ENCODE measurements around the gene DTX1. TPM values are rescaled to one million over a fixed set of nuclear protein-coding genes. Genes with fewer than 3 reads are reported as not detected.
A peak's percentile ranks its signal among the peaks of the same experiment; 100 is the strongest.

Gene DTX1
- total and polyA plus RNA-seq, 8 donors: 0.43 to 6.2 (median 1.9) TPM

- Histone ChIP-seq H3K9me3 (no peaks in the 10 kb centered on the region), H3K27me3 (peaks cover 9 to 74% (median 35%) of the 10 kb centered on the region in 3 donors), H3K36me3 (no peaks in the 10 kb centered on the region), H3K27ac (no peak overlapping the region), H3K4me3 (no peak overlapping the region), H3K4me1 (peaks cover 11 to 16% (median 14%) of the 10 kb centered on the region in 4 donors)
- intact Hi-C loops (cut with DNase I; ENCODE audit: low total_unique reads): no loop called here
- TF ChIP-seq EP300 (IDR thresholded peaks at IDR 0.05) (no peak), POLR2A (IDR thresholded peaks at IDR 0.05) (no peak), CTCF (IDR thresholded peaks at IDR 0.05) (no peak)
- WGBS, 5 donors: 84 to 100% (median 95%) methylated on average over 1 of the region's 1 CpG
- no peak for DNase-seq
Observed at GRCh38 chr12:113058553-113058952, 2.0 kb downstream of the DTX1 start.

GRCh38 chr12:113059071-113059595, 2.6 kb downstream of the DTX1 start:
- DNase-seq: no peak
- peaks cover 12 to 77% (median 41%) of the 10 kb centered on the region in 3 donors for H3K27me3 ChIP-seq
- H3K27ac ChIP-seq: no peak overlapping the region
- TF ChIP-seq POLR2A (IDR thresholded peaks at IDR 0.05) (no peak), CTCF (IDR thresholded peaks at IDR 0.05) (no peak), POLR2AphosphoS5 (IDR thresholded peaks at IDR 0.05) (no peak), EP300 (IDR thresholded peaks at IDR 0.05) (no peak)
- H3K9me3 ChIP-seq: no peaks in the 10 kb centered on the region
- 74 to 85% (median 84%) methylated on average over 8 of the region's 8 CpGs for WGBS, 5 donors
- no peak overlapping the region for H3K4me3 ChIP-seq
- intact Hi-C loops (cut with DNase I; ENCODE audit: low total_unique reads): no loop called here
- H3K36me3 ChIP-seq: no peaks in the 10 kb centered on the region
- peaks cover 11 to 16% (median 14%) of the 10 kb centered on the region in 4 donors for H3K4me1 ChIP-seq

GRCh38 chr12:113060336-113060960, 3.9 kb downstream of the DTX1 start:
- peaks cover 11 to 24% (median 15%) of the 10 kb centered on the region in 4 donors for H3K4me1 ChIP-seq
- H3K27ac ChIP-seq: no peak overlapping the region
- peaks cover 20 to 80% (median 48%) of the 10 kb centered on the region in 3 donors for H3K27me3 ChIP-seq
- H3K9me3 ChIP-seq: no peaks in the 10 kb centered on the region
- 79 to 88% (median 85%) methylated on average over 7 of the region's 7 CpGs for WGBS, 5 donors
- DNase-seq: no peak
- TF ChIP-seq EP300 (IDR thresholded peaks at IDR 0.05) (no peak), POLR2AphosphoS5 (IDR thresholded peaks at IDR 0.05) (no peak), POLR2A (IDR thresholded peaks at IDR 0.05) (no peak), CTCF (IDR thresholded peaks at IDR 0.05) (no peak)
- no peaks in the 10 kb centered on the region for H3K36me3 ChIP-seq
- intact Hi-C loops (cut with DNase I; ENCODE audit: low total_unique reads): no loop called here
- H3K4me3 ChIP-seq: no peak overlapping the region

- no peak overlapping the region for H3K4me3 ChIP-seq
- peaks cover 11 to 24% (median 14%) of the 10 kb centered on the region in 4 donors for H3K4me1 ChIP-seq
- peaks cover 20 to 80% (median 41%) of the 10 kb centered on the region in 3 donors for H3K27me3 ChIP-seq
- intact Hi-C loops (cut with DNase I; ENCODE audit: low total_unique reads): no loop called here
- H3K9me3 ChIP-seq: no peaks in the 10 kb centered on the region
- peak in 1 of 2 donors; percentile 46 for DNase-seq
- H3K36me3 ChIP-seq: no peaks in the 10 kb centered on the region
- H3K27ac ChIP-seq: no peak overlapping the region
- 58 to 67% (median 66%) methylated on average over 10 of the region's 10 CpGs for WGBS, 5 donors
- TF ChIP-seq POLR2A (IDR thresholded peaks at IDR 0.05) (no peak), CTCF (IDR thresholded peaks at IDR 0.05) (no peak), POLR2AphosphoS5 (IDR thresholded peaks at IDR 0.05) (no peak), EP300 (IDR thresholded peaks at IDR 0.05) (no peak)
Observed at GRCh38 chr12:113061061-113061694, 4.6 kb downstream of the DTX1 start.

All from stomach (tissue), 9 donors.